SU-DHL-6 (cell line): Measurements from ENCODE around the gene PNMA1.

Experiments
- CTCF ChIP-seq: fragments of 200-600 bp; sonication (generic); IDR thresholded peaks from one replicate; pipeline ENCODE4 v1.5.1; 2017; ENCODE audit warnings: antibody characterized with exemption, mild to moderate bottlenecking, low read length, moderate library complexity; ENCODE audit not compliant: insufficient read depth, poor library complexity, severe bottlenecking
- EZH2phosphoT487 ChIP-seq: fragments of 200-600 bp; sonication (generic), shearing (Covaris generic); conservative IDR thresholded peaks from 2 replicates; pipeline ENCODE4 v1.6.1; 2018; ENCODE audit warnings: mild to moderate bottlenecking, antibody characterized with exemption, low read length, moderate library complexity, mixed read lengths

GRCh38 chr14:73740618-73741326 is 26.6 kb upstream of the PNMA1 start:
- TF ChIP-seq CTCF (no peak), EZH2phosphoT487 (no peak)
